GM12878 (cell line): ENCODE measurements around the gene SLC22A6.

Experiments used
- CREB1 ChIP-seq: IDR thresholded peaks from 2 replicates; pipeline ENCODE4 v1.6.1; 2012; ENCODE audit warnings: low read depth, mild to moderate bottlenecking, inconsistent platforms
- GABPA ChIP-seq: IDR thresholded peaks from 2 replicates; pipeline ENCODE4 v1.6.1; 2014; ENCODE audit warnings: antibody characterized with exemption, low read depth, mild to moderate bottlenecking, inconsistent platforms
- JUND ChIP-seq: IDR thresholded peaks from 2 replicates; pipeline ENCODE4 v1.6.1; 2012; ENCODE audit warnings: low read depth, mild to moderate bottlenecking, low read length, improper control_type of control experiment, moderate library complexity
- NR2C2 ChIP-seq: IDR thresholded peaks from 2 replicates; pipeline ENCODE4 v1.6.1; 2011; ENCODE audit warnings: borderline replicate concordance, low read depth; ENCODE audit not compliant: control insufficient read depth, insufficient read length
- NRF1 ChIP-seq: conservative IDR thresholded peaks from 2 replicates; pipeline ENCODE4 v1.6.1; 2011; ENCODE audit warnings: mild to moderate bottlenecking, low read depth, low read length, improper control_type of control experiment
- SMAD5 ChIP-seq: IDR thresholded peaks from 2 replicates; pipeline ENCODE4 v1.6.1; 2016; ENCODE audit warnings: antibody characterized with exemption, low read depth
- SREBF1 ChIP-seq: IDR thresholded peaks from 2 replicates; pipeline ENCODE4 v1.6.1; 2012; ENCODE audit warnings: mild to moderate bottlenecking, low read length
- SRF ChIP-seq, 2 experiments: IDR thresholded peaks; 2 replicates each; pipeline ENCODE4 v1.6.1; 2011; ENCODE audit warnings: low read depth in 2 of 2, low read length in 2 of 2, mild to moderate bottlenecking in 1 of 2, moderate library complexity in 1 of 2
- SUZ12 ChIP-seq: fragments of 200-600 bp; sonication (generic); IDR thresholded peaks from one replicate; pipeline ENCODE4 v1.6.1; 2018; ENCODE audit warnings: antibody characterized with exemption, mild to moderate bottlenecking; ENCODE audit not compliant: unreplicated experiment
- TF ChIP-seq, protein P1 (sequence below): IDR thresholded peaks from 2 replicates; pipeline ENCODE4 v1.6.1; 2012; ENCODE audit warnings: low read length, inconsistent platforms
- TF ChIP-seq, protein P2 (sequence below): IDR thresholded peaks from 2 replicates; pipeline ENCODE4 v1.6.1; 2012; ENCODE audit warnings: low read depth, low read length, improper control_type of control experiment
- TF ChIP-seq, protein P3 (sequence below): IDR thresholded peaks from 2 replicates; pipeline ENCODE4 v1.6.1; 2011; ENCODE audit warnings: mild to moderate bottlenecking, low read depth, low read length, moderate library complexity; ENCODE audit not compliant: insufficient replicate concordance
- TF ChIP-seq, protein P4 (sequence below), 3 experiments: IDR thresholded peaks in 2 of 3; conservative IDR thresholded peaks in 1 of 3; 2 replicates each; pipeline ENCODE4 v1.5.1; 2011; ENCODE audit warnings: low read depth in 3 of 3, low read length in 3 of 3, mild to moderate bottlenecking in 3 of 3, control low read depth in 2 of 3, moderate library complexity in 2 of 3, inconsistent platforms in 1 of 3, mixed read lengths in 1 of 3; ENCODE audit not compliant: control insufficient read depth in 2 of 3, insufficient read depth in 1 of 3; ENCODE audit errors: extremely low read depth in 1 of 3

DNA sequence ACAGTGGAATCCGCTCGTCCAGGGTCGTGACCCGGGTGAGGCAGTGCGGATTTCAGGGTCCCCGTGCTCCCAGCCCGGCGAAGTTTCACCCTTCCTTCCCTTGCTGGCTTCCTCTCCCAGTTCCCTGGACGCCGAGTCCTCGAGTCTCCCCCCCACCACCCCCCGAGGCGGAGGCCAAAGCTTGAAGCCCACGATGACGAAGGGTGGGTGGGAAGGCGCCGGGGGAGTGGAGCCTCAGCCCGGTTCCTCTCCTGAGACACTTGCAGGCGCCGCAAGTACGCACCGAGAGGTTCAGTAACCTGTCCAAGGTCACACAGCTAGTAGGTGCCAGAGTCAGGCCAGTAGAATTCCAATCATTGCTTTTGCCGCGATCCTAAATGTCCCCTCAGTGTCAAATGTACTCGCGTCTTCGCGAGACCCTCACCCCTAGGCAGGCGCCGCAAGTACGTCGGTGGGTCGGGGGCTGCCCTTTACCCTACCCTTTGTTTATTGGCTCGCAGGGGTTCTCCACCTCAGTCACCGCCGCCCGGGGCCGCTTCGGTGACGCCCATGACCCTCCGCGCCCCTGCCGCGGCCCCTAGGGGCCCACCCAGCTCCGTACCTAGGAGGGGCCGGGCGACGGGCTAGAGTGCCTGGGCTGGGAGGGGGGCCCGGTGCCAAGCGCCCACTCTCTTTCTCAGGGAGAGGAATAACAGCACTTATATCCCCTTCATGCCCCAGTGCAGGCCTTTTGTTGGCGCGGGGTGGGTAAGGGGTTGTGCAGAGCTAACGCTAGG, 57.9 kb downstream of the SLC22A6 start:
- no peak for TF ChIP-seq JUND
- TF ChIP-seq, protein P1, sequence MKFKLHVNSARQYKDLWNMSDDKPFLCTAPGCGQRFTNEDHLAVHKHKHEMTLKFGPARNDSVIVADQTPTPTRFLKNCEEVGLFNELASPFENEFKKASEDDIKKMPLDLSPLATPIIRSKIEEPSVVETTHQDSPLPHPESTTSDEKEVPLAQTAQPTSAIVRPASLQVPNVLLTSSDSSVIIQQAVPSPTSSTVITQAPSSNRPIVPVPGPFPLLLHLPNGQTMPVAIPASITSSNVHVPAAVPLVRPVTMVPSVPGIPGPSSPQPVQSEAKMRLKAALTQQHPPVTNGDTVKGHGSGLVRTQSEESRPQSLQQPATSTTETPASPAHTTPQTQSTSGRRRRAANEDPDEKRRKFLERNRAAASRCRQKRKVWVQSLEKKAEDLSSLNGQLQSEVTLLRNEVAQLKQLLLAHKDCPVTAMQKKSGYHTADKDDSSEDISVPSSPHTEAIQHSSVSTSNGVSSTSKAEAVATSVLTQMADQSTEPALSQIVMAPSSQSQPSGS = no peak
- no peak for TF ChIP-seq SREBF1
- peak; percentile 46 for TF ChIP-seq SUZ12
- TF ChIP-seq, protein P2, sequence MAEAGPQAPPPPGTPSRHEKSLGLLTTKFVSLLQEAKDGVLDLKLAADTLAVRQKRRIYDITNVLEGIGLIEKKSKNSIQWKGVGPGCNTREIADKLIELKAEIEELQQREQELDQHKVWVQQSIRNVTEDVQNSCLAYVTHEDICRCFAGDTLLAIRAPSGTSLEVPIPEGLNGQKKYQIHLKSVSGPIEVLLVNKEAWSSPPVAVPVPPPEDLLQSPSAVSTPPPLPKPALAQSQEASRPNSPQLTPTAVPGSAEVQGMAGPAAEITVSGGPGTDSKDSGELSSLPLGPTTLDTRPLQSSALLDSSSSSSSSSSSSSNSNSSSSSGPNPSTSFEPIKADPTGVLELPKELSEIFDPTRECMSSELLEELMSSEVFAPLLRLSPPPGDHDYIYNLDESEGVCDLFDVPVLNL = no peak
- TF ChIP-seq, protein P3, sequence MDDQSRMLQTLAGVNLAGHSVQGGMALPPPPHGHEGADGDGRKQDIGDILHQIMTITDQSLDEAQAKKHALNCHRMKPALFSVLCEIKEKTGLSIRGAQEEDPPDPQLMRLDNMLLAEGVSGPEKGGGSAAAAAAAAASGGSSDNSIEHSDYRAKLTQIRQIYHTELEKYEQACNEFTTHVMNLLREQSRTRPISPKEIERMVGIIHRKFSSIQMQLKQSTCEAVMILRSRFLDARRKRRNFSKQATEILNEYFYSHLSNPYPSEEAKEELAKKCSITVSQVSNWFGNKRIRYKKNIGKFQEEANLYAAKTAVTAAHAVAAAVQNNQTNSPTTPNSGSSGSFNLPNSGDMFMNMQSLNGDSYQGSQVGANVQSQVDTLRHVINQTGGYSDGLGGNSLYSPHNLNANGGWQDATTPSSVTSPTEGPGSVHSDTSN = no peak
- no peak for TF ChIP-seq GABPA
- no peak for TF ChIP-seq CREB1
- TF ChIP-seq SMAD5 = no peak
- TF ChIP-seq, protein P4, sequence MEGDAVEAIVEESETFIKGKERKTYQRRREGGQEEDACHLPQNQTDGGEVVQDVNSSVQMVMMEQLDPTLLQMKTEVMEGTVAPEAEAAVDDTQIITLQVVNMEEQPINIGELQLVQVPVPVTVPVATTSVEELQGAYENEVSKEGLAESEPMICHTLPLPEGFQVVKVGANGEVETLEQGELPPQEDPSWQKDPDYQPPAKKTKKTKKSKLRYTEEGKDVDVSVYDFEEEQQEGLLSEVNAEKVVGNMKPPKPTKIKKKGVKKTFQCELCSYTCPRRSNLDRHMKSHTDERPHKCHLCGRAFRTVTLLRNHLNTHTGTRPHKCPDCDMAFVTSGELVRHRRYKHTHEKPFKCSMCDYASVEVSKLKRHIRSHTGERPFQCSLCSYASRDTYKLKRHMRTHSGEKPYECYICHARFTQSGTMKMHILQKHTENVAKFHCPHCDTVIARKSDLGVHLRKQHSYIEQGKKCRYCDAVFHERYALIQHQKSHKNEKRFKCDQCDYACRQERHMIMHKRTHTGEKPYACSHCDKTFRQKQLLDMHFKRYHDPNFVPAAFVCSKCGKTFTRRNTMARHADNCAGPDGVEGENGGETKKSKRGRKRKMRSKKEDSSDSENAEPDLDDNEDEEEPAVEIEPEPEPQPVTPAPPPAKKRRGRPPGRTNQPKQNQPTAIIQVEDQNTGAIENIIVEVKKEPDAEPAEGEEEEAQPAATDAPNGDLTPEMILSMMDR (IDR thresholded peaks at IDR 0.05 in 2 of 3, conservative IDR thresholded peaks at IDR 0.05 in 1 of 3; ENCODE audit: control insufficient read depth in 2 of 3, extremely low read depth in 1 of 3, insufficient read depth in 1 of 3, low read depth in 3 of 3, low read length in 3 of 3) = no peak
- no peak for TF ChIP-seq NRF1
- no peak for TF ChIP-seq NR2C2
- no peak for TF ChIP-seq SRF (IDR thresholded peaks at IDR 0.05; ENCODE audit: low read depth in 2 of 2, low read length in 2 of 2)
